ENCODE data around the gene TRAK1. TPM values are rescaled to one million over a fixed set of nuclear protein-coding genes. Genes with fewer than 3 reads are reported as not detected.

Gene TRAK1
- total RNA-seq, 1 experiment from 2014 or later: 41.0 TPM

- Mint-ChIP-seq H3K9me3 (no peaks in the 10 kb centered on the region), H3K36me3 (peaks cover 33% of the 10 kb centered on the region), H3K4me1 (peaks cover 36% of the 10 kb centered on the region), H3K4me3 (no peak overlapping the region), H3K27ac (0 out of 2 replicates have a peak overlapping the region, but pooled peaks have one; percentile 10), H3K27me3 (ENCODE audit: low read depth) (no peaks in the 10 kb centered on the region)
- ATAC-seq: no peak
- ChIA-PET POLR2A (no interaction called here), CTCF (interaction anchor here (0.7 to 5.5 kb wide), 3 partner anchors 12 to 69 kb away, joined by 3 to 164 read pairs (median 3); no protein-coding TSS in a partner anchor)
- no peak for DNase-seq (ENCODE audit: low spot score)
- TF ChIP-seq KAT7 (CRISPR knock-in tag; IDR thresholded peaks at IDR 0.05; ENCODE audit: borderline replicate concordance) (no peak), CBFB (CRISPR knock-in tag; IDR thresholded peaks at IDR 0.05; ENCODE audit: low read depth) (no peak), JAZF1 (CRISPR knock-in tag; IDR thresholded peaks at IDR 0.05) (no peak), JUN (CRISPR knock-in tag; IDR thresholded peaks at IDR 0.05) (no peak), ZNF423 (CRISPR knock-in tag; IDR thresholded peaks at IDR 0.05) (no peak), TP53 (CRISPR knock-in tag; IDR thresholded peaks at IDR 0.05) (no peak), NFATC4 (CRISPR knock-in tag; IDR thresholded peaks at IDR 0.05) (no peak), FOXK1 (CRISPR knock-in tag; IDR thresholded peaks at IDR 0.05) (no peak), RELA (CRISPR knock-in tag; IDR thresholded peaks at IDR 0.05; ENCODE audit: borderline replicate concordance) (no peak), ZNF232 (CRISPR knock-in tag; IDR thresholded peaks at IDR 0.05) (no peak), PRDM15 (CRISPR knock-in tag; IDR thresholded peaks at IDR 0.05) (no peak), ZNF219 (CRISPR knock-in tag; IDR thresholded peaks at IDR 0.05; ENCODE audit: borderline replicate concordance) (no peak), ELF4 (CRISPR knock-in tag; IDR thresholded peaks at IDR 0.05; ENCODE audit: low read depth) (no peak), NFYB (CRISPR knock-in tag; conservative IDR thresholded peaks at IDR 0.05; ENCODE audit: low read depth) (no peak), ZNF416 (CRISPR knock-in tag; IDR thresholded peaks at IDR 0.05) (no peak), RORB (CRISPR knock-in tag; IDR thresholded peaks at IDR 0.05) (no peak), PREB (CRISPR knock-in tag; IDR thresholded peaks at IDR 0.05; ENCODE audit: borderline replicate concordance) (no peak), GRHL2 (CRISPR knock-in tag; IDR thresholded peaks at IDR 0.05; ENCODE audit: insufficient replicate concordance, severe bottlenecking) (no peak), OVOL2 (CRISPR knock-in tag; IDR thresholded peaks at IDR 0.05; ENCODE audit: borderline replicate concordance) (no peak)
Observed at GRCh38 chr3:42189001-42189460, 97.9 kb downstream of the TRAK1 start.

GRCh38 chr3:42189736-42190135 lies 98.6 kb downstream of the TRAK1 start:
- Mint-ChIP-seq H3K36me3 (peaks cover 35% of the 10 kb centered on the region), H3K4me3 (no peak overlapping the region), H3K27me3 (ENCODE audit: low read depth) (no peaks in the 10 kb centered on the region), H3K4me1 (peaks cover 31% of the 10 kb centered on the region), H3K27ac (0 out of 2 replicates have a peak overlapping the region, but pooled peaks have one; percentile 42), H3K9me3 (no peaks in the 10 kb centered on the region)
- no peak for DNase-seq (ENCODE audit: low spot score)
- POLR2A ChIA-PET: no interaction called here
- CTCF ChIA-PET: interaction anchor here (1.3 to 5.5 kb wide), 8 partner anchors 11 to 192 kb away, joined by 3 to 164 read pairs (median 22); no protein-coding TSS in a partner anchor
- ATAC-seq: no peak
- TF ChIP-seq TEAD1 (CRISPR knock-in tag; IDR thresholded peaks at IDR 0.05) (no peak), NFATC4 (CRISPR knock-in tag; IDR thresholded peaks at IDR 0.05) (no peak), HMGXB4 (CRISPR knock-in tag; IDR thresholded peaks at IDR 0.05) (no peak), ETV6 (CRISPR knock-in tag; IDR thresholded peaks at IDR 0.05) (no peak), USF2 (CRISPR knock-in tag; IDR thresholded peaks at IDR 0.05) (no peak), ZNF512 (CRISPR knock-in tag; IDR thresholded peaks at IDR 0.05; ENCODE audit: borderline replicate concordance) (no peak), ZNF232 (CRISPR knock-in tag; IDR thresholded peaks at IDR 0.05) (no peak), FOXJ3 (CRISPR knock-in tag; IDR thresholded peaks at IDR 0.05; ENCODE audit: borderline replicate concordance) (no peak), TEAD4 (CRISPR knock-in tag; IDR thresholded peaks at IDR 0.05) (no peak), E2F1 (CRISPR knock-in tag; IDR thresholded peaks at IDR 0.05) (no peak)
